ENCODE data around the gene ZNF66.
"Not testable (repeated sequence)": the region's sequence is repeated elsewhere in the genome, so short reads cannot be mapped to it uniquely, and the experiment has no call there.

Gene ZNF66

DNA sequence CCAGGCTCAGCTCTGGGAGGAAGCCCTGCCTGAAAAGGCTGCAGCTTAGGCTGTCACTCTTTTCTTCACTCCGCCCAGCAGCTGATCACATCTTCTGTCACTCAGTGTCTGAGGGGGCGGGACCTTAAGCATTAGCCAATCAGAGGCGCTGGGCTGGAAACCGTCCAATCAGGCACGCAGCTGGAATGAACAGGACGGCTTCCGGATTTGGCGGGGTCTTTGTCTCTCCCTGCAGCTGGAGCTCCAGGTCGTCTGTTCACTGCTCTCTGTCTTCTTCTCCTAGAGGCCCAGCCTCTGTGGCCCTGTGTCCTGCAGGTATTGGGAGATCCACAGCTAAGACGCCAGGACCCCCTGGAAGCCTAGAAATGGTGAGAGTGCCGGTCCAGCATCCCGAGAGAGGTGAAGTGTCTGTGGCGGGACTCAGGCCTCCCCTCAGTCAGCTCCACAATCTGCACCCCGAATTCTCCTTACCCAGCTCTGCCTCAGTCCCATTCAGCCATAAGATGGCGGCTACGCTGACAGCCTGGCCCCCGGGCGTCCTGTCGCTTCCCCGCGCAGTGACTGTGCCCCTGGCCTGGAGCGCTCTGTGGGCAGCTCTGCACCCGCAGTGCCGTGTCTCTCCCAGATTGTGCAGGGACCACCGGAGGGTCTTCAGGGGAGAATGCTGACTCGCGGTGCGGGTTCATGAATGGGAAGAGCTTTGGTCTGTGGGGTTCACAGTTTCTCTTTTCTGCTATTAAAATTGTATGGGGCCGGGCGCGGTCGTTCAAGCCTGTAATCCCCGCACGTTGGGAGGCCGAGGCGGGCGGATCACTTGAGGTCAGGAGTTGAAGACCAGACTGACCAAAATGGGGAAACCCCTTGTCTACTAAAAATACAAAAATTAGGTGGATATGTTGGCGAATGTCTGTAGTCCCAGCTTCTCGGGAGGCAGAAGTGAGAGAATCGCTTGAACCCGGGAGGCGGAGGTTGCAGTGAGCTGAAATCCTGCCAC is at the start of gene ZNF66:
Gene ZNF66 (plus strand): TSS at position 222 of the 994 bp plus-strand sequence. CDS start 144 bp downstream, at position 366.
- peak; percentile 91 for DNase-seq

DNA sequence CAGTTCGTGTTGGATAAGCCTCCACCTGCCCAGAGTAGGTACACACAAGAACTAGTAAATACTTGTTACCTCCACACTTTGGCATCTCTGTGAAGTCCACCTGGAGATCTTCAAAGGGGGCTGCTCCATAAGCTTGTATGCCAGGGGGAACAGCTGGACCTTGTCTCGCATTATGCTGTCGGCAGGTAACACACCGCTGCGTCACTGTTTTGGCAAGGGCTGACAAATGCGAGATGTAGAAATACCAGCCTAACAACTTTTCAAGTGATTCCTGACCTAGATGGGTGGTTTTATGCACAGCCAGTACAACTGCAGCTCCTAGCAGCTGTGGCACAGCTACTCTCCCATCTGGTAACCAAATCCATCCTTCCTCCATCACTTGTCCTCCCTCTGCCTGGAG is 25.9 kb upstream of the ZNF66 start:
- not testable (repeated sequence) for DNase-seq

DNA sequence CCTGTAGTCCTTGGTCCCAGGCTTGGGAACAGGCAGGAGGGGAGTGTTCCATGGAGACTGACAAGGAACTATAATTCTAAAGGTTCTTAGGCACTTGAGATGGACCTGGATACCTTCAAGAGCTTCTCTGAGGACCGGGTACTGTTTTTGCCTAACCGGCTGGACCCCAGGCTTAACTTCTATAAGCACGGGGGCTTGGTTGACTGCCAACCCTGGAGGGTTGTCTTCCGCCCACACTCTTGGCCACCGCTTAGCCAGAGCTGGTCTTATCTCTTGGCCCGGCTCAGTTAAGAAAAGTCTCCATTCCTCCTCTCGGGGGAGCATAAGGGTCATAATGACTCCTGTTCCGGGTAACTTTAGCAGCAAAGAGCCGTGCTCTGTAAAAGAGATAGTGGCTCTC is 23.8 kb upstream of the ZNF66 start:
- not testable (repeated sequence) for DNase-seq

DNA sequence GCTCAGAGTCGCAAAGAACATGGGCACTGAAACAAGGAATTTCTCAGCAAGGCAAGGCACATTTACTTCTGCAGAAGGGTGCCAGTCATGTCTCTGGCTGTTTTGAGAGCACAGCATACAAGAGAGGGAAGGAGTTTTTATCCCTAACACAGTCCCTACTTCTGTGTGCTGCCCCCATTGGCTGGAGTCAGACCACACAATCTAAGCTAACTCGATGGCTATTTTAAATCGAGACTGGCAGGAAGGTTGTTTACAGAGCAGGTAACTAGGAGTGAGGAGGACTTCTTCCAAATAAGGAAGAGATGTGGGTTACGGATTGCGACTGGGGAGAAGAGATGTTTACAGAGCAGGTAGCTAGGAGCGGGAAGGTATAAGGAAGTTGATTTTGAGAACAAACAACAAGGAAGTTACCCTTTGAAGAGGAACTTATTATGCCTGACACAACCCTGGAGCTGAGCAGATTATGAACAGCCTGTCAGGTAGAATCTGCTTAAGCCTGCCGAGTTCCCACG is 6.8 kb upstream of the ZNF66 start:
- DNase-seq = not testable (repeated sequence)

DNA sequence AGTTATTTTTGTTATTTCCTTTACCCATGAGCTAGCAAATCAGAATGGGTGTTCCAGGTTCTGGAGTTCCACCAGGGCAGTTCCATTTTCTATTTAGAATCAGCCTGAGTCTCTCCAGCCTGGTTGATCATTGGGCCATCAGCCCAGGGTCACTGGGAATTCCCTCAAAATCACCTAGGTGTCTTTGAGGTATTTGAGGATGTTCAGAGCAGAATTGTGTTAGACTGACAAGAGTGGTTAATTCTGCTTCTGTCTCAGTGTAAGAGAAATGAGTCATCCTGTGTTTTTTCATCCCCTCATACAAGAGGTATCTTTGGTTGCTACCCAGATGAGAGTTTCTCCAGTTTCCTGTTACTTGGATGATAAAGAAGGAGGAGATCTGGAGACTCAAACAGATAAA is 11.7 kb downstream of the ZNF66 start:
- no peak for DNase-seq

DNA sequence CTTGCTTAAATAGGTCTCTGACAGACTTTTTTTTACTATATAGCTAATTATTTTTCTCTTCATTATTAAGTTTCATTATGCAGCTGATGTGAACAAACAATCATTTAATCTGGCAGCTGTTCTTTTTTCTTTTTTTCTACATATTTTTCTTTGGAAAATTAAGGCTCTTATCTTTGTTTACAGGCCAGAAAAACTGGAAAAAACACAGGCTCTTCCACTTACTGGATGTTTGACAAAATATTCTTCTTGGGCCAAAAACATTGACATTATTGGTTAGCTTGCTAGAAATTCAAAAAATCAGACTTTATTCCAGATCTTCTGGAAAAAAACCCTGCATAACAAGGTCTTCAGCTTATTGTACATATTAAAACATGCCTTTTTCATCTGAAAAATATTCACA is 15.7 kb downstream of the ZNF66 start:
- DNase-seq = no peak

DNA sequence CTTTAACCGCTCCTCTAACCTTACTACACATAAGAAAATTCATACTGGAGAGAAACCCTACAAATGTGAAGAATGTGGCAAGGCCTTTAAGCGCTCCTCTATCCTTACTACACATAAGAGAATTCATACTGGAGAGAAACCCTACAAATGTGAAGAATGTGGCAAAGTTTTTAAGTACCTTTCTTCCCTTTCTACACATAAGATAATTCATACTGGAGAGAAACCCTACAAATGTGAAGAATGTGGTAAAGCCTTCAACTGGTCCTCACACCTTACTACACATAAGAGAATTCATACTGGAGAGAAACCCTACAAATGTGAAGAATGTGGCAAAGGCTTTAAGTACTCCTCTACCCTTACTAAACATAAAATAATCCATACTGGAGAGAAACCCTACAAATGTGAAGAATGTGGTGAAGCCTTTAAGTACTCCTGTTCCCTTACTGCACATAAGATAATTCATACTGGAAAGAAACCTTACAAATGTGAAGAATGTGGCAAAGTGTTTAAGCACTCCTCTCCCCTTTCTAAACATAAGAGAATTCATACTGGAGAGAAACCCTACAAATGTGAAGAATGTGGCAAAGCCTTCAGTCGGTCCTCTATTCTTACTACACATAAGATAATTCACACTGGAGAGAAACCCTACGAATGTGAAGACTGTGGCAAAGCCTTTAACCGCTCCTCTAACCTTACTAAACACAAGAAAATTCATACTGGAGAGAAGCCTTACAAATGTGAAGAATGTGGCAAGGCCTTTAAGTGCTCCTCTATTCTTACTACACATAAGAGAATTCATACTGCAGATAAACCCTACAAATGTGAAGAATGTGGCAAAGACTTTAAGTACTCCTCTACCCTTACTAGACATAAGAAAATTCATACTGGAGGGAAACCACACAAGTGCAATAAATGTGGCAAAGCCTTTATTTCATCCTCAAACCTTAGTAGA is 30.5 kb downstream of the ZNF66 start:
- DNase-seq = not testable (repeated sequence)

DNA sequence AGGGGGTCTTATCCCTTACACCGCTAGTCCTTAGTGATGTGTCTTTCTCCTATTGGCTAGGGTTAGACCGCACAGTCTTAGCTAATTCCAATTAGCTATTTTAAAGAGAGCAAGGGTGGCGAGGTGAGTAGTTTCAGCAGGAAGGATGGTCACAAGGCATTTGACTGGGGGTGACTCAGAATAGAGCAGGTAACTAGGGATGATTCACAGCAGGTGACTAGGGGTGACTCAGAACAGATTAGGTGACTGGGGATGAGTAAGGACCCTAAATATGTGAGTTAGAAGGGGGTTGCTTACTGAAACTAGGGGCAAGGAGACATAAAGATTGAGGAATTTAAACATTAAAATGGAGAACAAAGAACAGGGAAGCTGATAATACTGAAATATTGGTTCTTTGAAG is 64.3 kb downstream of the ZNF66 start:
- no peak for DNase-seq

Measured in NCI-H510A treated with DMSO at 0.1 percent for 48 hours (cell line).